Measurements from ENCODE around the gene IPCEF1.

Gene IPCEF1

GRCh38 chr6:154367839-154368695 is 11.5 kb upstream of the IPCEF1 start:
- no peak overlapping the region for H3K4me3 ChIP-seq (ENCODE audit: low read depth, low read length)
- DNase-seq (ENCODE audit: low read depth, low spot score), result no peak
- TF ChIP-seq, protein P1, sequence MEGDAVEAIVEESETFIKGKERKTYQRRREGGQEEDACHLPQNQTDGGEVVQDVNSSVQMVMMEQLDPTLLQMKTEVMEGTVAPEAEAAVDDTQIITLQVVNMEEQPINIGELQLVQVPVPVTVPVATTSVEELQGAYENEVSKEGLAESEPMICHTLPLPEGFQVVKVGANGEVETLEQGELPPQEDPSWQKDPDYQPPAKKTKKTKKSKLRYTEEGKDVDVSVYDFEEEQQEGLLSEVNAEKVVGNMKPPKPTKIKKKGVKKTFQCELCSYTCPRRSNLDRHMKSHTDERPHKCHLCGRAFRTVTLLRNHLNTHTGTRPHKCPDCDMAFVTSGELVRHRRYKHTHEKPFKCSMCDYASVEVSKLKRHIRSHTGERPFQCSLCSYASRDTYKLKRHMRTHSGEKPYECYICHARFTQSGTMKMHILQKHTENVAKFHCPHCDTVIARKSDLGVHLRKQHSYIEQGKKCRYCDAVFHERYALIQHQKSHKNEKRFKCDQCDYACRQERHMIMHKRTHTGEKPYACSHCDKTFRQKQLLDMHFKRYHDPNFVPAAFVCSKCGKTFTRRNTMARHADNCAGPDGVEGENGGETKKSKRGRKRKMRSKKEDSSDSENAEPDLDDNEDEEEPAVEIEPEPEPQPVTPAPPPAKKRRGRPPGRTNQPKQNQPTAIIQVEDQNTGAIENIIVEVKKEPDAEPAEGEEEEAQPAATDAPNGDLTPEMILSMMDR (IDR thresholded peaks at IDR 0.05; ENCODE audit: low read depth, low read length), result no peak
- in situ Hi-C loops (cut with HindIII; ENCODE audit: low sequenced_read_pairs), result no loop called here

GRCh38 chr6:154367336-154367735 is 10.7 kb upstream of the IPCEF1 start:
- no peak for DNase-seq (ENCODE audit: low read depth, low spot score)
- in situ Hi-C loops (cut with HindIII; ENCODE audit: low sequenced_read_pairs), result no loop called here
- no peak overlapping the region for H3K4me3 ChIP-seq (ENCODE audit: low read depth, low read length)
- TF ChIP-seq, protein P1 (IDR thresholded peaks at IDR 0.05; ENCODE audit: low read depth, low read length), result no peak

- no peak for DNase-seq (ENCODE audit: low read depth, low spot score)
- in situ Hi-C loops (cut with HindIII; ENCODE audit: low sequenced_read_pairs), result no loop called here
- H3K4me3 ChIP-seq (ENCODE audit: low read depth, low read length), result no peak overlapping the region
- TF ChIP-seq, protein P1 (IDR thresholded peaks at IDR 0.05; ENCODE audit: low read depth, low read length), result no peak
These were observed 7.2 kb upstream of the IPCEF1 start for GRCh38 chr6:154363821-154364220.

DNA sequence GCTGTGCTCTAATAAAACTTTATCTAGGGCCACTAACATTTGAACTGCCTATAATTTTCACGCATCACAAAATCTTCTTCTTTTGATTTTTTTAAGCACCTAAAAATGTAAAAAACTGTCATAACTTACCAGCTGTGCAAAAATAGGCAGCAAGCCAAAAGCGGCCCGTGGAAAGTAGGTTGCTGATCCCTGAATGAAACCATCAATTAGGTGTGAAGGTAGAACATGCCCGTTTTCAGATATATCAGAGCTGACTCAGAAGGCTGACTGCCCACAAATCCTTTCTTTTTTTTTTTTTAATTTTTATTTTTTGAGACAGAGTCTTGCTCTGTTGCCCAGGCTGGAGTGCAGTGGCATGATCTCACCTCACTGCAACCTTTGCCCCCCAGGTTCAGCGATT is 4.9 kb upstream of the IPCEF1 start:
- DNase-seq (ENCODE audit: low read depth, low spot score), result no peak
- in situ Hi-C loops (cut with HindIII; ENCODE audit: low sequenced_read_pairs), result no loop called here
- no peak overlapping the region for H3K4me3 ChIP-seq (ENCODE audit: low read depth, low read length)
- TF ChIP-seq, protein P1 (IDR thresholded peaks at IDR 0.05; ENCODE audit: low read depth, low read length), result no peak

GRCh38 chr6:154360476-154360875 is 3.9 kb upstream of the IPCEF1 start:
- in situ Hi-C loops (cut with HindIII; ENCODE audit: low sequenced_read_pairs), result no loop called here
- no peak for DNase-seq (ENCODE audit: low read depth, low spot score)
- H3K4me3 ChIP-seq (ENCODE audit: low read depth, low read length), result no peak overlapping the region
- TF ChIP-seq, protein P1 (IDR thresholded peaks at IDR 0.05; ENCODE audit: low read depth, low read length), result no peak

DNA sequence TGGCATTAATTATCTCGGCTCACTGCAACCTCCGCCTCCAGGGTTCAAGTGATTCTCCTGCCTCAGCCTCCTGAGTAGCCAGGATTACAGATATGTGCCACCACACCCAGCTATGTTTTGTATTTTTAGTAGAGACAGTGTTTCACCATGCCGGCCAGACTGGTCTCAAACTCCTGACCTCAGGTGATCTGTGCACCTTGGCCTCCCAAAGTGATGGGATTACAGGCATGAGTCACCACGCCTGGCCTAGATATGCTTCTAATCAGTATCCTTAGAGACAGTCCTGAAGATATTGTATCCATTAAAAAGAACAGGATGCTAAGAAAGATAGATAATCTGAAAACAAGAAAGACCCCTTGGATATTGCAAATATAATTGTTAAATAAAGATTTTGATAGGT is 3.1 kb upstream of the IPCEF1 start:
- in situ Hi-C loops (cut with HindIII; ENCODE audit: low sequenced_read_pairs), result no loop called here
- TF ChIP-seq, protein P1 (IDR thresholded peaks at IDR 0.05; ENCODE audit: low read depth, low read length), result no peak
- no peak for DNase-seq (ENCODE audit: low read depth, low spot score)
- H3K4me3 ChIP-seq (ENCODE audit: low read depth, low read length), result no peak overlapping the region
